ENCODE data around the gene CD300LD. TPM values are rescaled to one million over a fixed set of nuclear protein-coding genes. Genes with fewer than 3 reads are reported as not detected.

Gene CD300LD
- polyA plus RNA-seq, 1 donor from 2014 or later = not detected

- Histone ChIP-seq H3F3A (ENCODE audit: insufficient read depth, low read length, poor library complexity, severe bottlenecking) (no peaks in the 10 kb centered on the region), H3K4me3 (ENCODE audit: low read length) (no peak overlapping the region), H3K36me3 (ENCODE audit: insufficient read depth, low read length) (no peaks in the 10 kb centered on the region), H4K20me1 (ENCODE audit: insufficient read depth) (no peaks in the 10 kb centered on the region), H3K79me2 (replicated peaks; ENCODE audit: insufficient read depth, low read length) (no peaks in the 10 kb centered on the region), H3K4me2 (ENCODE audit: low read length) (no peak overlapping the region), H3K27ac (ENCODE audit: low read length) (no peak overlapping the region), H3K9ac (ENCODE audit: low read length) (no peak overlapping the region), H3K9me2 (ENCODE audit: insufficient read depth, low read length) (no peaks in the 10 kb centered on the region), H3K9me3 (ENCODE audit: low read length) (no peaks in the 10 kb centered on the region), H3K27me3 (ENCODE audit: insufficient read depth, low read depth, low read length) (no peaks in the 10 kb centered on the region), H2AFZ (ENCODE audit: low read depth, low read length) (no peak overlapping the region)
- TF ChIP-seq RAD21 (conservative IDR thresholded peaks at IDR 0.05) (no peak), MXI1 (conservative IDR thresholded peaks at IDR 0.05; ENCODE audit: poor library complexity, severe bottlenecking) (no peak), POLR2AphosphoS5 (IDR thresholded peaks at IDR 0.05) (no peak), TAF1 (IDR thresholded peaks at IDR 0.05; ENCODE audit: low read depth) (no peak), REST (IDR thresholded peaks at IDR 0.05; ENCODE audit: borderline replicate concordance) (no peak), SMC3 (conservative IDR thresholded peaks at IDR 0.05; ENCODE audit: poor library complexity) (no peak), EZH2 (IDR thresholded peaks at IDR 0.05; ENCODE audit: borderline replicate concordance, insufficient read depth, low read length, poor library complexity, severe bottlenecking) (no peak), EP300 (conservative IDR thresholded peaks at IDR 0.05; ENCODE audit: poor library complexity, severe bottlenecking) (no peak)
- TF ChIP-seq, protein P1, sequence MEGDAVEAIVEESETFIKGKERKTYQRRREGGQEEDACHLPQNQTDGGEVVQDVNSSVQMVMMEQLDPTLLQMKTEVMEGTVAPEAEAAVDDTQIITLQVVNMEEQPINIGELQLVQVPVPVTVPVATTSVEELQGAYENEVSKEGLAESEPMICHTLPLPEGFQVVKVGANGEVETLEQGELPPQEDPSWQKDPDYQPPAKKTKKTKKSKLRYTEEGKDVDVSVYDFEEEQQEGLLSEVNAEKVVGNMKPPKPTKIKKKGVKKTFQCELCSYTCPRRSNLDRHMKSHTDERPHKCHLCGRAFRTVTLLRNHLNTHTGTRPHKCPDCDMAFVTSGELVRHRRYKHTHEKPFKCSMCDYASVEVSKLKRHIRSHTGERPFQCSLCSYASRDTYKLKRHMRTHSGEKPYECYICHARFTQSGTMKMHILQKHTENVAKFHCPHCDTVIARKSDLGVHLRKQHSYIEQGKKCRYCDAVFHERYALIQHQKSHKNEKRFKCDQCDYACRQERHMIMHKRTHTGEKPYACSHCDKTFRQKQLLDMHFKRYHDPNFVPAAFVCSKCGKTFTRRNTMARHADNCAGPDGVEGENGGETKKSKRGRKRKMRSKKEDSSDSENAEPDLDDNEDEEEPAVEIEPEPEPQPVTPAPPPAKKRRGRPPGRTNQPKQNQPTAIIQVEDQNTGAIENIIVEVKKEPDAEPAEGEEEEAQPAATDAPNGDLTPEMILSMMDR (IDR thresholded peaks at IDR 0.05; ENCODE audit: poor library complexity, severe bottlenecking) = no peak
Observed at GRCh38 chr17:74549343-74549742, 42.7 kb downstream of the CD300LD start.

- Histone ChIP-seq H3K4me3 (ENCODE audit: low read length) (no peak overlapping the region), H3K79me2 (replicated peaks; ENCODE audit: insufficient read depth, low read length) (no peaks in the 10 kb centered on the region), H3K4me2 (ENCODE audit: low read length) (no peak overlapping the region), H3K9me2 (ENCODE audit: insufficient read depth, low read length) (no peaks in the 10 kb centered on the region), H3K27ac (ENCODE audit: low read length) (no peak overlapping the region), H3K27me3 (ENCODE audit: insufficient read depth, low read depth, low read length) (no peaks in the 10 kb centered on the region), H3K9me3 (ENCODE audit: low read length) (no peaks in the 10 kb centered on the region), H4K20me1 (ENCODE audit: insufficient read depth) (no peaks in the 10 kb centered on the region), H2AFZ (ENCODE audit: low read depth, low read length) (no peak overlapping the region), H3K36me3 (ENCODE audit: insufficient read depth, low read length) (no peaks in the 10 kb centered on the region), H3F3A (ENCODE audit: insufficient read depth, low read length, poor library complexity, severe bottlenecking) (no peaks in the 10 kb centered on the region), H3K9ac (ENCODE audit: low read length) (no peak overlapping the region)
- TF ChIP-seq POLR2AphosphoS5 (IDR thresholded peaks at IDR 0.05) (no peak), TAF1 (IDR thresholded peaks at IDR 0.05; ENCODE audit: low read depth) (no peak), REST (IDR thresholded peaks at IDR 0.05; ENCODE audit: borderline replicate concordance) (no peak), MXI1 (conservative IDR thresholded peaks at IDR 0.05; ENCODE audit: poor library complexity, severe bottlenecking) (no peak), EZH2 (IDR thresholded peaks at IDR 0.05; ENCODE audit: borderline replicate concordance, insufficient read depth, low read length, poor library complexity, severe bottlenecking) (no peak), RAD21 (conservative IDR thresholded peaks at IDR 0.05) (no peak), EP300 (conservative IDR thresholded peaks at IDR 0.05; ENCODE audit: poor library complexity, severe bottlenecking) (no peak), SMC3 (conservative IDR thresholded peaks at IDR 0.05; ENCODE audit: poor library complexity) (no peak)
- TF ChIP-seq, protein P1 (IDR thresholded peaks at IDR 0.05; ENCODE audit: poor library complexity, severe bottlenecking) = no peak
Observed at GRCh38 chr17:74547736-74548135, 44.3 kb downstream of the CD300LD start.
